ENCODE results near the gene CREBBP. TPM values are rescaled to one million over a fixed set of nuclear protein-coding genes. Genes with fewer than 3 reads are reported as not detected.

Gene CREBBP
- total and polyA plus RNA-seq, 10 donors = 5.8 to 153 (median 99.9) TPM

- intact Hi-C loops (cut with DNase I; ENCODE audit: low total_unique reads) = no loop called here
- TF ChIP-seq CTCF (IDR thresholded peaks at IDR 0.05 in 8 of 11, conservative IDR thresholded peaks at IDR 0.05 in 3 of 11) (no peak), POLR2A (IDR thresholded peaks at IDR 0.05) (no peak), POLR2AphosphoS5 (IDR thresholded peaks at IDR 0.05) (no peak)
- no peaks in the 10 kb centered on the region for H3K9me3 ChIP-seq
Measured at GRCh38 chr16:3774156-3774767, 106.3 kb downstream of the CREBBP start.

DNA sequence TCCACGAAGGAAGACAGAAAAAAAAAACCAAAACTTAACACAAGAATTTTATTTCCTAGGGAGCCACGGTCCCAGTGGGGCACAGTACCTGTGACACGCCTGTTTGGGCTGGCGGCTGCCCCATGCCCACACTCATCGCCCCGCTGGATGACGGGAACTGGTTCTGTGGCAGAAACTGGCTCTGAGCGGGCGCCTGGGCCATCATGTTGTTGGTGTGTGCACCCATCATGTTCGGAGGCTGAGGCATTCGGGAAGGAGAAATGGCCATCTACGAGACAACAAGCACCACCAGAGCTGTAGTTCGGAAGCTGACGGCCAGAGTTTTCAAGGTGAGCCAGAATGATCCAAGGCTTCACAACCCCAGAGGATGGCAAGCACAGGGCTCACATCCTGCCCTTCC, 106.8 kb downstream of the CREBBP start:
- intact Hi-C loops (cut with DNase I; ENCODE audit: low total_unique reads) = no loop called here

More at GRCh38 chr16:3774156-3774767, 106.3 kb downstream of the CREBBP start:
- peaks cover 2 to 100% (median 94%) of the 10 kb centered on the region in 6 donors for H3K36me3 ChIP-seq
- no peak overlapping the region for H3K27ac ChIP-seq
- peaks cover 0 to 14% (median 0%) of the 10 kb centered on the region in 6 donors for H3K4me1 ChIP-seq
- no peak overlapping the region for H3K4me3 ChIP-seq
- no peaks in the 10 kb centered on the region for H3K27me3 ChIP-seq (replicated peaks in 1 of 7)
- DNase-seq = no peak
- 76 to 86% (median 81%) methylated on average over 6 of the region's 6 CpGs for WGBS, 5 donors

DNA sequence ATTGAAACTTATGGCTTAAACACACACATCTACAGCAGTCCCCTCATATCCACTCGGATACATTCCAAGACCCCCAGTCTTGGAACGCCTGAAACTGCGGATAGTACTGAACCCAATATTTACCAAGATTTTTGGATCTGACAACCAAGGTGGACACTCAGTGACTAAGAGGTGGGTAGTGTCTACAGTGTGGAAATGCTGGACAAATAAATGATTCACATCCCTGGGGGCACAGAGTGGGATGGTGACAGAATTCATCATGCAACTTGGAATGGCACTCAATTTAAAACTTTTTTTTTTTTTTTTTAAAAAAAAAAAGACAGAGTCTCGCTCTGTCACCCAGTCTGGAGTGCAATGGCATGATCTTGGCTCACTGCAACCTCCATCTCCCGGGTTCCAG, 109.0 kb downstream of the CREBBP start:
- 95 to 99% (median 97%) methylated on average over 5 of the region's 5 CpGs for WGBS, 5 donors
- H3K36me3 ChIP-seq = peaks cover 0 to 100% (median 94%) of the 10 kb centered on the region in 6 donors
- DNase-seq = no peak
- H3K4me3 ChIP-seq = no peak overlapping the region
- no peak overlapping the region for H3K27ac ChIP-seq
- H3K4me1 ChIP-seq = peaks cover 0 to 28% (median 9%) of the 10 kb centered on the region in 6 donors
- no peaks in the 10 kb centered on the region for H3K27me3 ChIP-seq (replicated peaks in 1 of 7)
- TF ChIP-seq POLR2AphosphoS5 (IDR thresholded peaks at IDR 0.05) (no peak), CTCF (IDR thresholded peaks at IDR 0.05 in 8 of 11, conservative IDR thresholded peaks at IDR 0.05 in 3 of 11) (no peak), POLR2A (IDR thresholded peaks at IDR 0.05) (no peak)
- no peaks in the 10 kb centered on the region for H3K9me3 ChIP-seq
- intact Hi-C loops (cut with DNase I; ENCODE audit: low total_unique reads) = no loop called here

More for the DNA sequence above, 106.8 kb downstream of the CREBBP start:
- H3K4me1 ChIP-seq = peaks cover 0 to 14% (median 0%) of the 10 kb centered on the region in 6 donors
- H3K27me3 ChIP-seq (replicated peaks in 1 of 7) = no peaks in the 10 kb centered on the region
- H3K9me3 ChIP-seq = no peaks in the 10 kb centered on the region
- 93 to 96% (median 95%) methylated on average over 13 to 14 of the region's 14 CpGs for WGBS, 5 donors
- H3K27ac ChIP-seq = no peak overlapping the region
- TF ChIP-seq CTCF (IDR thresholded peaks at IDR 0.05 in 8 of 11, conservative IDR thresholded peaks at IDR 0.05 in 3 of 11) (no peak), POLR2AphosphoS5 (IDR thresholded peaks at IDR 0.05) (peak in 1 of 3 donors; percentile 54)
- DNase-seq = no peak
- no peak overlapping the region for H3K4me3 ChIP-seq
- H3K36me3 ChIP-seq = peaks cover 0 to 100% (median 94%) of the 10 kb centered on the region in 6 donors

- Histone ChIP-seq H3K27ac (no peak overlapping the region), H3K27me3 (replicated peaks in 1 of 7) (no peaks in the 10 kb centered on the region), H3K36me3 (peaks cover 0 to 100% (median 93%) of the 10 kb centered on the region in 6 donors), H3K4me3 (no peak overlapping the region), H3K4me1 (peaks cover 0 to 28% (median 9%) of the 10 kb centered on the region in 6 donors), H3K9me3 (no peaks in the 10 kb centered on the region)
- TF ChIP-seq POLR2AphosphoS5 (IDR thresholded peaks at IDR 0.05) = peak in 2 of 3 donors; percentile 27 to 77
- no peak for TF ChIP-seq CTCF (IDR thresholded peaks at IDR 0.05 in 8 of 11, conservative IDR thresholded peaks at IDR 0.05 in 3 of 11)
- no peak for DNase-seq
- intact Hi-C loops (cut with DNase I; ENCODE audit: low total_unique reads) = no loop called here
- WGBS, 5 donors = 94 to 96% (median 94%) methylated on average over 13 of the region's 13 CpGs
Measured at GRCh38 chr16:3770530-3770929, 110.0 kb downstream of the CREBBP start.
